ENCODE results near the gene MCRIP1. TPM values are rescaled to one million over a fixed set of nuclear protein-coding genes. Genes with fewer than 3 reads are reported as not detected.
A peak's percentile ranks its signal among the peaks of the same experiment; 100 is the strongest.

MCRIP1 gene
- total and polyA plus RNA-seq, 2 of the 13 experiments (the other 11 are each of a cell fraction or from before 2014, with no cell fraction given): 79.7 to 84.9 TPM

- in situ Hi-C loops (cut with HindIII; ENCODE audit: extremely low pct_ligation_motif_present, low pct_unique_long_range_greater_than_20kb): no loop called here
- WGBS (ENCODE audit: low lambda C conversion rate): 63% methylated on average over 8 of the region's 8 CpGs
- Histone ChIP-seq H3K9ac (ENCODE audit: insufficient read depth, low read depth, low read length) (no peak overlapping the region), H3K27me3 (ENCODE audit: control insufficient read depth in 1 of 2, insufficient read depth in 2 of 2, low read length in 2 of 2) (peaks cover 1 to 12% of the 10 kb centered on the region in 2 experiments; a peak in 4 of 5 replicates), H3K9me3 (ENCODE audit: low read length) (no peaks in the 10 kb centered on the region), H2AFZ (ENCODE audit: low read length) (no peak overlapping the region), H3K36me3 (replicated peaks in 1 of 2; ENCODE audit: control insufficient read depth in 1 of 2, insufficient read depth in 2 of 2, low read length in 2 of 2) (no peaks in the 10 kb centered on the region), H4K20me1 (ENCODE audit: insufficient read depth, low read length) (no peaks in the 10 kb centered on the region), H3K79me2 (ENCODE audit: insufficient read depth, low read length) (no peaks in the 10 kb centered on the region), H3K4me1 (ENCODE audit: insufficient read depth, low read length) (peaks cover 19% of the 10 kb centered on the region), H3K27ac (ENCODE audit: extremely low read length, insufficient read depth, low read length) (no peak overlapping the region), H3K4me3 (replicated peaks in 1 of 3; ENCODE audit: insufficient read depth in 1 of 3, low read depth in 2 of 3, low read length in 3 of 3) (no peak overlapping the region), H3K4me2 (ENCODE audit: low read depth, low read length) (no peak overlapping the region)
- no peak for ATAC-seq
- intact Hi-C loops (cut with micrococcal nuclease; ENCODE audit: unreplicated experiment): no loop called here
- CTCF ChIA-PET (ENCODE audit: low intra/inter-chr PET ratio, low total read pairs): no interaction called here
- BruUV-seq (replicated peaks): no TSS peak
- POLR2A ChIA-PET: no interaction called here
- DNase-seq (ENCODE audit: low spot score): no peak
- no peak for FAIRE-seq
- TF ChIP-seq CBX2 (IDR thresholded peaks at IDR 0.05; ENCODE audit: low read depth, low read length): no peak
- TF ChIP-seq CBX2 (CRISPR knock-in tag; IDR thresholded peaks at IDR 0.05; ENCODE audit: low read depth): 0 out of 2 replicates have a peak, but pooled peaks have one; percentile 51
- no peak for TF ChIP-seq ZNF232 (CRISPR knock-in tag; IDR thresholded peaks at IDR 0.05; ENCODE audit: borderline replicate concordance)
- peak; percentile 86 for TF ChIP-seq ZNF646 (CRISPR knock-in tag; IDR thresholded peaks at IDR 0.05)
- TF ChIP-seq ZNF616 (CRISPR knock-in tag; IDR thresholded peaks at IDR 0.05; ENCODE audit: low read depth): 0 out of 2 replicates have a peak, but pooled peaks have one; percentile 27
- TF ChIP-seq NFRKB (IDR thresholded peaks at IDR 0.05): no peak
- TF ChIP-seq JUNB (CRISPR knock-in tag; IDR thresholded peaks at IDR 0.05; ENCODE audit: borderline replicate concordance): peak; percentile 48; the same call in 1 of the 2 replicates
- 0 out of 2 replicates have a peak, but pooled peaks have one; percentile 3 for TF ChIP-seq FOXA1 (IDR thresholded peaks at IDR 0.05)
- no peak for TF ChIP-seq FOXA1 (CRISPR knock-in tag; IDR thresholded peaks at IDR 0.05)
- peak; percentile 57; the same call in 1 of the 2 replicates for TF ChIP-seq ZNF468 (CRISPR knock-in tag; IDR thresholded peaks at IDR 0.05)
- TF ChIP-seq HNRNPL (IDR thresholded peaks at IDR 0.05; ENCODE audit: low read depth, low read length): 0 out of 2 replicates have a peak, but pooled peaks have one; percentile 16
- TF ChIP-seq NBN (conservative IDR thresholded peaks at IDR 0.05): peak; percentile 84; the same call in 1 of the 2 replicates
- TF ChIP-seq HNRNPLL (IDR thresholded peaks at IDR 0.05; ENCODE audit: low read depth, low read length, poor library complexity, severe bottlenecking): peak; percentile 9
- TF ChIP-seq ISL2 (CRISPR knock-in tag; IDR thresholded peaks at IDR 0.05): no peak
- TF ChIP-seq ATM (IDR thresholded peaks at IDR 0.05; ENCODE audit: borderline replicate concordance): peak; percentile 76; the same call in 1 of the 2 replicates
- peak; percentile 44; the same call in 1 of the 2 replicates for TF ChIP-seq SP4 (CRISPR knock-in tag; IDR thresholded peaks at IDR 0.05)
- TF ChIP-seq CHD4 (IDR thresholded peaks at IDR 0.05; ENCODE audit: borderline replicate concordance, low read length): 0 out of 2 replicates have a peak, but pooled peaks have one; percentile 21
- 0 out of 2 replicates have a peak, but pooled peaks have one; percentile 22 for TF ChIP-seq ZNF780A (CRISPR knock-in tag; IDR thresholded peaks at IDR 0.05)
These were observed 40.1 kb downstream of the MCRIP1 start for GRCh38 chr17:81792675-81793615.
